Stimulated activated CD4-positive, alpha-beta T cell treated with anti-CD3 and anti-CD28 coated beads, TNF-alpha, amount 100 ng/mL, for 48 hours (primary cell): Measurements from ENCODE around the gene MICAL2.

Experiments
- DNase-seq, 3 donors: peaks; one replicate each; pipeline ENCODE4 v3.0.0-alpha.2; 2020; ENCODE audit warnings: low read depth in 3 of 3

MICAL2 gene

GRCh38 chr11:12077535-12078280, 32.7 kb upstream of the MICAL2 start:
- DNase-seq: no peak

GRCh38 chr11:12079726-12080556, 30.4 kb upstream of the MICAL2 start:
- DNase-seq: no peak

- no peak for DNase-seq
These were observed 27.0 kb upstream of the MICAL2 start for GRCh38 chr11:12083380-12083779.

- DNase-seq: no peak
These were observed 26.1 kb upstream of the MICAL2 start for GRCh38 chr11:12084256-12084655.

GRCh38 chr11:12085371-12086251, 24.8 kb upstream of the MICAL2 start:
- DNase-seq: no peak

- DNase-seq: no peak
These were observed 23.9 kb upstream of the MICAL2 start for GRCh38 chr11:12086271-12087074.

- DNase-seq: peak in 1 of 3 donors; percentile 16
These were observed 23.1 kb upstream of the MICAL2 start for GRCh38 chr11:12087075-12088004.

- DNase-seq: no peak
These were observed 22.3 kb upstream of the MICAL2 start for GRCh38 chr11:12088047-12088481.

- no peak for DNase-seq
These were observed 21.9 kb upstream of the MICAL2 start for GRCh38 chr11:12088531-12088930.

- no peak for DNase-seq
These were observed 21.3 kb upstream of the MICAL2 start for GRCh38 chr11:12089041-12089440.

GRCh38 chr11:12089473-12089872, 20.9 kb upstream of the MICAL2 start:
- no peak for DNase-seq

- DNase-seq: no peak
These were observed 20.3 kb upstream of the MICAL2 start for GRCh38 chr11:12090061-12090591.

GRCh38 chr11:12090761-12091258, 19.6 kb upstream of the MICAL2 start:
- DNase-seq: no peak

- no peak for DNase-seq
These were observed 18.3 kb upstream of the MICAL2 start for GRCh38 chr11:12091956-12092558.

GRCh38 chr11:12092714-12093113, 17.7 kb upstream of the MICAL2 start:
- DNase-seq: no peak

- DNase-seq: no peak
These were observed 15.3 kb upstream of the MICAL2 start for GRCh38 chr11:12094872-12095800.

- DNase-seq: no peak
These were observed 13.2 kb upstream of the MICAL2 start for GRCh38 chr11:12097219-12097618.

GRCh38 chr11:12098601-12099000, 11.8 kb upstream of the MICAL2 start:
- DNase-seq: no peak
